Measurements from ENCODE around the gene DGKZ. TPM values are rescaled to one million over a fixed set of nuclear protein-coding genes. Genes with fewer than 3 reads are reported as not detected.

Gene DGKZ
- total RNA-seq, 1 experiment from 2014 or later = 59.3 TPM

DNA sequence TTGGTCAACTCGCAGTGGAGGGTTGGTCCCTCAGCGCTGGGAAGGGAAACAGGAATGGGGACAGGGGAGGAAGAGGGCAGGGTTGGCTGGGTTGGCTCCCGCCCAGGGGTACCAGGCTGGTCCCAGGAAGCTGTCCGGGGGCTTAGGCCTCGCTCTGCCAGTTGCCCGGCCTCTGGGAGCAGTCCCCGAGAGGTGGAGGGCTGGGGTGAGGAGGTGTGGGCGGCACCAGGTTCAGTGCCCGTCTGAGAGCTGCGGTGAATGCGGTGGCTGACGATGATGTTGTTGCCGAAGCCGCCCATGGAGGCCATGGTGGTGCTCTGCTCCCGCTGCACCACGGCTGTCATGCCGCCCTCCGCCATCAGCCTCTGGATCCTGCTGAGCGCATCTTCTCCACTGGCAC, 50.3 kb downstream of the DGKZ start:
- H3K4me3 ChIP-seq (ENCODE audit: low read depth, low read length) = no peak overlapping the region
- Mint-ChIP-seq H3K27me3 (ENCODE audit: insufficient read depth, unreplicated experiment) (no peaks in the 10 kb centered on the region), H3K27ac (ENCODE audit: unreplicated experiment) (no peak overlapping the region), H3K4me3 (ENCODE audit: unreplicated experiment) (no peak overlapping the region), H3K36me3 (ENCODE audit: insufficient read depth, unreplicated experiment) (peaks cover 57% of the 10 kb centered on the region), H3K9me3 (ENCODE audit: unreplicated experiment) (no peaks in the 10 kb centered on the region), H3K4me1 (ENCODE audit: low read depth, unreplicated experiment) (peaks cover 9% of the 10 kb centered on the region)
- H3K4me1 ChIP-seq = no peaks in the 10 kb centered on the region
- no peak for DNase-seq
- BruUV-seq (replicated peaks) = no TSS peak
- no peaks in the 10 kb centered on the region for H3K27me3 ChIP-seq (replicated peaks; ENCODE audit: control insufficient read depth, insufficient read depth, low read length)
- TF ChIP-seq CTCF (IDR thresholded peaks at IDR 0.05; ENCODE audit: insufficient read depth in 1 of 2, low read depth in 1 of 2, low read length in 1 of 2, severe bottlenecking in 1 of 2, unreplicated experiment in 1 of 2) = no peak
- intact Hi-C loops (cut with micrococcal nuclease; ENCODE audit: unreplicated experiment) = no loop called here
- H3K9me3 ChIP-seq = no peaks in the 10 kb centered on the region
- peaks cover 2% of the 10 kb centered on the region; the same call in 1 of the 2 replicates for H3K36me3 ChIP-seq (ENCODE audit: control insufficient read depth, insufficient read depth, low read length)
- POLR2A ChIA-PET = no interaction called here
- CTCF ChIA-PET = no interaction called here

- intact Hi-C loops (cut with micrococcal nuclease; ENCODE audit: unreplicated experiment) = no loop called here
- Histone ChIP-seq H3K4me1 (no peaks in the 10 kb centered on the region), H3K9me3 (no peaks in the 10 kb centered on the region), H3K27me3 (replicated peaks; ENCODE audit: control insufficient read depth, insufficient read depth, low read length) (no peaks in the 10 kb centered on the region), H3K36me3 (ENCODE audit: control insufficient read depth, insufficient read depth, low read length) (peaks cover 7% of the 10 kb centered on the region; the same call in 1 of the 2 replicates), H3K4me3 (ENCODE audit: low read depth, low read length) (no peak overlapping the region)
- CTCF ChIA-PET = interaction anchor here (1.4 to 1.8 kb wide), 2 partner anchors 11 kb away, joined by 3 to 7 read pairs; partner anchors contain the start of gene CHRM4
- no peak for TF ChIP-seq CTCF (IDR thresholded peaks at IDR 0.05; ENCODE audit: insufficient read depth in 1 of 2, low read depth in 1 of 2, low read length in 1 of 2, severe bottlenecking in 1 of 2, unreplicated experiment in 1 of 2)
- DNase-seq = no peak
- Mint-ChIP-seq H3K4me1 (ENCODE audit: low read depth, unreplicated experiment) (no peaks in the 10 kb centered on the region), H3K9me3 (ENCODE audit: unreplicated experiment) (no peaks in the 10 kb centered on the region), H3K36me3 (ENCODE audit: insufficient read depth, unreplicated experiment) (peaks cover 62% of the 10 kb centered on the region), H3K27me3 (ENCODE audit: insufficient read depth, unreplicated experiment) (no peaks in the 10 kb centered on the region), H3K27ac (ENCODE audit: unreplicated experiment) (no peak overlapping the region), H3K4me3 (ENCODE audit: unreplicated experiment) (no peak overlapping the region)
- no TSS peak for BruUV-seq (replicated peaks)
- POLR2A ChIA-PET = no interaction called here
These were observed 56.0 kb downstream of the DGKZ start for GRCh38 chr11:46402957-46403902.

GRCh38 chr11:46404476-46405017, 57.3 kb downstream of the DGKZ start:
- H3K4me3 Mint-ChIP-seq (ENCODE audit: unreplicated experiment) = no peak overlapping the region
- no peaks in the 10 kb centered on the region for H3K9me3 Mint-ChIP-seq (ENCODE audit: unreplicated experiment)
- Histone ChIP-seq H3K27me3 (replicated peaks; ENCODE audit: control insufficient read depth, insufficient read depth, low read length) (no peaks in the 10 kb centered on the region), H3K9me3 (no peaks in the 10 kb centered on the region), H3K4me1 (no peaks in the 10 kb centered on the region), H3K4me3 (ENCODE audit: low read depth, low read length) (no peak overlapping the region), H3K36me3 (ENCODE audit: control insufficient read depth, insufficient read depth, low read length) (peaks cover 7% of the 10 kb centered on the region; the same call in 1 of the 2 replicates)
- no peaks in the 10 kb centered on the region for H3K27me3 Mint-ChIP-seq (ENCODE audit: insufficient read depth, unreplicated experiment)
- peaks cover 57% of the 10 kb centered on the region for H3K36me3 Mint-ChIP-seq (ENCODE audit: insufficient read depth, unreplicated experiment)
- ChIA-PET POLR2A (no interaction called here), CTCF (interaction anchor here (1.4 kb wide), 1 partner anchor 13 kb away, joined by 3 read pairs; the partner anchor contains the start of gene CHRM4)
- BruUV-seq (replicated peaks) = no TSS peak
- intact Hi-C loops (cut with micrococcal nuclease; ENCODE audit: unreplicated experiment) = no loop called here
- no peak for DNase-seq
- TF ChIP-seq CTCF (IDR thresholded peaks at IDR 0.05; ENCODE audit: insufficient read depth in 1 of 2, low read depth in 1 of 2, low read length in 1 of 2, severe bottlenecking in 1 of 2, unreplicated experiment in 1 of 2) = no peak
- no peak overlapping the region for H3K27ac Mint-ChIP-seq (ENCODE audit: unreplicated experiment)
- no peaks in the 10 kb centered on the region for H3K4me1 Mint-ChIP-seq (ENCODE audit: low read depth, unreplicated experiment)
